Vagina (tissue), 2 donors: ENCODE measurements around the gene GCH1. TPM values are rescaled to one million over a fixed set of nuclear protein-coding genes. Genes with fewer than 3 reads are reported as not detected.
"Not testable (repeated sequence)": the region's sequence is repeated elsewhere in the genome, so short reads cannot be mapped to it uniquely, and the experiment has no call there.

Experiments
- DNase-seq, 2 donors: peaks; one replicate each; pipeline ENCODE4 v3.0.0-alpha.2; 2017; ENCODE audit errors: extremely low spot score in 2 of 2
- H3K27ac ChIP-seq: fragments of 200-600 bp; sonication (generic); one replicate; pipeline ENCODE4 v1.5.1; 2019
- H3K27me3 ChIP-seq: fragments of 200-600 bp; sonication (generic); one replicate; pipeline ENCODE4 v1.5.1; 2019
- H3K36me3 ChIP-seq, 2 donors: fragments of 200-600 bp; sonication (generic); one replicate each; pipeline ENCODE4 v1.5.1; 2017 to 2019
- H3K4me1 ChIP-seq: fragments of 200-600 bp; sonication (generic); one replicate; pipeline ENCODE4 v1.5.1; 2019
- H3K4me3 ChIP-seq, 2 donors: fragments of 200-600 bp; sonication (generic); 1 replicate in 1 of 2; 2 replicates in 1 of 2; pipeline ENCODE4 v1.5.1; 2016 to 2019
- H3K9me3 ChIP-seq: fragments of 200-600 bp; sonication (generic); one replicate; pipeline ENCODE4 v1.5.1; 2019
- POLR2A ChIP-seq, 2 donors: fragments of 450-650 bp; IDR thresholded peaks; one replicate each; pipeline ENCODE4 v1.6.1; 2017; ENCODE audit warnings: antibody characterized with exemption in 2 of 2, mild to moderate bottlenecking in 2 of 2, moderate library complexity in 2 of 2
- POLR2AphosphoS5 ChIP-seq, 2 donors: sonication (generic); formaldehyde crosslinking; IDR thresholded peaks; one replicate each; pipeline ENCODE4 v1.9.0; 2017; ENCODE audit warnings: antibody characterized with exemption in 2 of 2, mild to moderate bottlenecking in 2 of 2, low read depth in 1 of 2; ENCODE audit not compliant: insufficient read depth in 1 of 2
- intact Hi-C: fragments of 100-400 bp; cut with DNase I; formaldehyde crosslinking; loops from one replicate; pipeline ENCODE4 v1.15.1; 2023
- total RNA-seq: library from RNA; depleted of rRNA; stranded (reverse); fragments of >200 nt; gene quantifications from one replicate; pipeline ENCODE4 v1.2.3, GENCODE V29; 2016
- TF ChIP-seq, protein P1 (sequence below), 3 experiments: fragments of 450-650 bp in 2 of 3; fragments of 200-600 bp in 1 of 3; sonication (generic) in 1 of 3; IDR thresholded peaks; one replicate each; pipeline ENCODE4 v1.5.1; 2017 to 2019; ENCODE audit warnings: antibody characterized with exemption in 3 of 3, mild to moderate bottlenecking in 2 of 3, moderate library complexity in 2 of 3

GCH1 gene
- total RNA-seq, 1 donor from 2014 or later: 22.1 TPM

DNA sequence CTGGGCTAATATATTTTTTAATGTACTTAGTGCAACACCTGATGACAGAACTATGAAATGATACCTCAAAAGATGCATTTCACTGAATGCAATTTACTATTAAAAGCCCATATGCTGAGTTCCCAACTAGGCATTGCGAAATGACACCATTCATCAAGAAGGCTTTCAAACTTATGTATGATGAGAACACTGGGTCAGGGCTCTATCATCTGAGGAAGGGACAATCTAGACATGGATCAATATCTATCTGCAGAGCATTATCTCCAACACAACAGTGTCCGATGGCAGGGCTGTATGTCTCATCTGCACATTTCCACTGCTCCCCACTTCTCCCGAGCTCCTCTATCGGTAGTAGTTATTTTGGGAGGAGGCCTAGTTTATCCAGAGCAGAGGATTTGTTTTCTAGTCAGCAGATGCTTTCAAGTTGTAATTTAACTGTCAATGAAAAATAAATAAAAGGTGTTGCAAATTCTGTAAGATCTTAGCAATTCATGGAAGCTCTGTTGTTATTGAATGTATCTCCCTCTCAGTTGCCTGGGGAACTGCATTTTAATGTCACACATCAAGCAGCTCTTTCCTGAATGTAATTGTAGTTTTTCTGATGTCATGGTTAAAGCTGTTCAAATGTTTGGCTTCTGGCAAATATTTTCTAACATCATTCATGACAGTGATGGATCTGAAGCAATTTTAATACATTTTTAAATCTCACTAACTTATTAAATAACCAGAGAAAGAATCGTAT is 7.4 kb upstream of the GCH1 start:
- no peak for DNase-seq
- H3K4me1 ChIP-seq: no peaks in the 10 kb centered on the region
- H3K9me3 ChIP-seq: no peaks in the 10 kb centered on the region
- H3K27me3 ChIP-seq: no peaks in the 10 kb centered on the region
- H3K4me3 ChIP-seq: no peak overlapping the region
- H3K27ac ChIP-seq: no peak overlapping the region
- H3K36me3 ChIP-seq: no peaks in the 10 kb centered on the region
- intact Hi-C loops: no loop called here
- TF ChIP-seq POLR2AphosphoS5 (IDR thresholded peaks at IDR 0.05; ENCODE audit: insufficient read depth in 1 of 2, low read depth in 1 of 2) (no peak), POLR2A (IDR thresholded peaks at IDR 0.05) (no peak)
- TF ChIP-seq, protein P1, sequence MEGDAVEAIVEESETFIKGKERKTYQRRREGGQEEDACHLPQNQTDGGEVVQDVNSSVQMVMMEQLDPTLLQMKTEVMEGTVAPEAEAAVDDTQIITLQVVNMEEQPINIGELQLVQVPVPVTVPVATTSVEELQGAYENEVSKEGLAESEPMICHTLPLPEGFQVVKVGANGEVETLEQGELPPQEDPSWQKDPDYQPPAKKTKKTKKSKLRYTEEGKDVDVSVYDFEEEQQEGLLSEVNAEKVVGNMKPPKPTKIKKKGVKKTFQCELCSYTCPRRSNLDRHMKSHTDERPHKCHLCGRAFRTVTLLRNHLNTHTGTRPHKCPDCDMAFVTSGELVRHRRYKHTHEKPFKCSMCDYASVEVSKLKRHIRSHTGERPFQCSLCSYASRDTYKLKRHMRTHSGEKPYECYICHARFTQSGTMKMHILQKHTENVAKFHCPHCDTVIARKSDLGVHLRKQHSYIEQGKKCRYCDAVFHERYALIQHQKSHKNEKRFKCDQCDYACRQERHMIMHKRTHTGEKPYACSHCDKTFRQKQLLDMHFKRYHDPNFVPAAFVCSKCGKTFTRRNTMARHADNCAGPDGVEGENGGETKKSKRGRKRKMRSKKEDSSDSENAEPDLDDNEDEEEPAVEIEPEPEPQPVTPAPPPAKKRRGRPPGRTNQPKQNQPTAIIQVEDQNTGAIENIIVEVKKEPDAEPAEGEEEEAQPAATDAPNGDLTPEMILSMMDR (IDR thresholded peaks at IDR 0.05): no peak

DNA sequence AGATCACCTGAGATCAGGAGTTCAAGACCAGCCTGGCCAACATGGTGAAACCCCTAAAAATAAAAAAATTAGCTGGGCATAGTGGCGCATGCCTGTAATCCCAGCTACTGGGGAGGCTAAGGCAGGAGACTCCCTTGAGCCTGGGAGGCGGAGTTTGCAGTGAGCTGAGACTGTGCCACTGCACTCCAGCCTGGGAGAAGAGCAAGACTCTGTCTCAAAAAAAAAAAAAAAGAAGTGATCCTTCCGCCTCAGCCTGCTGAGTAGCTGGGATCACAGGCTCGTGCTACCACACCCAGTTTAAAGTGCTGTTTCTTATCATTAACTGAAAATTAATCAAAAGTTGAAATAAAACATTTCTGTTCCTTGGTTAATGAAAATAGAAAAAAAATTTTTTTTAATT is 6.3 kb upstream of the GCH1 start:
- H3K4me1 ChIP-seq, H3K9me3 ChIP-seq, H3K27ac ChIP-seq, H3K36me3 ChIP-seq, DNase-seq, H3K27me3 ChIP-seq, intact Hi-C loops, H3K4me3 ChIP-seq: not testable (repeated sequence)

DNA sequence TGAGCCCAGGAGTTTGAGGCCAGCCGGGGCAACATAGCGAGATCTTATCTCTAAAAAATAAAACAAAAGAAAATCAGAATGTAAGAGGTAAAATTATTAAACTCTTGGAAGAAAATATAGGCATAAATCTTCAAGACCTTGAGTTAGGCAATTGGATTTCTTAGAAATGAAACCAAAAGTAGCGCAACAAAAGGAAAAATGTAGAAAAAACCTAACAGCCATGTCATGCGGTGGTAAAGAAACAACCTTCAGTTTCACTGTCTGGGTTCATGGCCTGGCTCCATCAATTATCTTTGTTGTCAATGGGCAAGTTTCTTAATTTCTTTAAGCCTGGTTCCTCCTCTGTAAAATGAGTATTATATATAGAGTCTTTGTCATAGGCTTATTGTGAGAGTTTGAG is 5.6 kb upstream of the GCH1 start:
- H3K27ac ChIP-seq: no peak overlapping the region
- H3K4me1 ChIP-seq: no peaks in the 10 kb centered on the region
- no peaks in the 10 kb centered on the region for H3K9me3 ChIP-seq
- no peaks in the 10 kb centered on the region for H3K27me3 ChIP-seq
- no peaks in the 10 kb centered on the region for H3K36me3 ChIP-seq
- H3K4me3 ChIP-seq: no peak overlapping the region
- intact Hi-C loops: no loop called here
- TF ChIP-seq POLR2A (IDR thresholded peaks at IDR 0.05): no peak
- TF ChIP-seq POLR2AphosphoS5 (IDR thresholded peaks at IDR 0.05; ENCODE audit: insufficient read depth in 1 of 2, low read depth in 1 of 2): no peak
- TF ChIP-seq, protein P1 (IDR thresholded peaks at IDR 0.05): no peak
- no peak for DNase-seq

DNA sequence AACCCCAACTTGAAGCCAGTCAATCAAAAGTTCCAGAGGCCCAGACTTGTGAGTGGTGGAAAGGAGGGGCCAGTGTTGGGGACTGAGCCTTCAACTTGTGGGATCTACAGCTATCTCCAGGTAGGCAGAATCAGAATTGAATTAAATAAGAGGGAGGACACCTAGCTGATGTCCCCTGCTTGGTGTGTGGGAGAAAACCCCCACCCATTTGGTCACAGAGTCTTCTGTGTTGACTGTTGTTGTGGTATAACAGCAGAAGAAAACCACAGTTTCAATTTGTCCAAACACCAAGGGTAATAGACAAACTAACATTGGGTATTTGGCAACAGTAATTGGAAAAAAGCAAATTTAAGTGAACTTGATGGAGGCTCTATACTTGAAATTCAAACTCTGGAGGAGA is 3.4 kb upstream of the GCH1 start:
- Histone ChIP-seq H3K9me3 (no peaks in the 10 kb centered on the region), H3K27ac (no peak overlapping the region), H3K36me3 (no peaks in the 10 kb centered on the region), H3K27me3 (no peaks in the 10 kb centered on the region), H3K4me3 (no peak overlapping the region), H3K4me1 (peaks cover 7% of the 10 kb centered on the region)
- TF ChIP-seq POLR2AphosphoS5 (IDR thresholded peaks at IDR 0.05; ENCODE audit: insufficient read depth in 1 of 2, low read depth in 1 of 2) (no peak), POLR2A (IDR thresholded peaks at IDR 0.05) (no peak)
- TF ChIP-seq, protein P1 (IDR thresholded peaks at IDR 0.05): no peak
- no peak for DNase-seq
- intact Hi-C loops: no loop called here

DNA sequence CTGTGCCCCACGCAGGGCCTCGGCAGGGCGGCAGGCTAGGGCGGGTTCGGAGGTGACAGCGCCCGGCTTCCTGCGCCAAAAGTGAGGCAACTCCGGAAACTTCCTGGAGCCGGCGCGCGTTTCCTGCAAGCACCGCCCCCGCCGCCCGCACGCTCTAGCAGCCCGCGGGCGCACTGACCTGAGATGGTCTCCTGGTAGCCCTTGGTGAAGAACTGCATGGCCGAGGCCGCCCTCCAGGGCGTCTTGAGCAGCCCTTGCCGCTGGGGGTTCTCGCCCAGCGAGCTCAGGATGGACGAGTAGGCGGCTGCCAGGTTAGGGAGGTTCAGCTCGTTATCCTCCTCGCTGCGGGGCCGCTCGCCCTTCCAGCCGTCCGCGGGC is 494 bp downstream of the GCH1 start:
- TF ChIP-seq, protein P1 (IDR thresholded peaks at IDR 0.05): no peak
- peak; percentile 38 to 79 for TF ChIP-seq POLR2AphosphoS5 (IDR thresholded peaks at IDR 0.05; ENCODE audit: insufficient read depth in 1 of 2, low read depth in 1 of 2)
- TF ChIP-seq POLR2A (IDR thresholded peaks at IDR 0.05): no peak
- intact Hi-C loops: no loop called here
- H3K36me3 ChIP-seq: no peaks in the 10 kb centered on the region
- H3K4me1 ChIP-seq: peaks cover 7% of the 10 kb centered on the region
- H3K27me3 ChIP-seq: no peaks in the 10 kb centered on the region
- peak overlapping the region; percentile 64 to 70 for H3K4me3 ChIP-seq
- H3K27ac ChIP-seq: peak overlapping the region; percentile 69
- no peak for DNase-seq
- no peaks in the 10 kb centered on the region for H3K9me3 ChIP-seq
